T47D (cell line): ENCODE measurements around the gene TAC3.
A peak's percentile ranks its signal among the peaks of the same experiment; 100 is the strongest.
"Not testable (repeated sequence)": the region's sequence is repeated elsewhere in the genome, so short reads cannot be mapped to it uniquely, and the experiment has no call there.

Experiments
- DNase-seq, 2 experiments: peaks; one replicate each; pipeline versions ENCODE4 v3.0.0 to v3.0.0-alpha.2; 2011 to 2012; ENCODE audit warnings: low read depth in 1 of 2, low spot score in 1 of 2
- JUND ChIP-seq: IDR thresholded peaks from 2 replicates; pipeline ENCODE4 v1.6.1; 2012; ENCODE audit warnings: low read depth
- in situ Hi-C: cut with HindIII; loops from 2 replicates; pipeline ENCODE4 v1.10.0; 2016; ENCODE audit warnings: low sequenced_read_pairs, low pct_unique_long_range_greater_than_20kb

The TAC3 gene

DNA sequence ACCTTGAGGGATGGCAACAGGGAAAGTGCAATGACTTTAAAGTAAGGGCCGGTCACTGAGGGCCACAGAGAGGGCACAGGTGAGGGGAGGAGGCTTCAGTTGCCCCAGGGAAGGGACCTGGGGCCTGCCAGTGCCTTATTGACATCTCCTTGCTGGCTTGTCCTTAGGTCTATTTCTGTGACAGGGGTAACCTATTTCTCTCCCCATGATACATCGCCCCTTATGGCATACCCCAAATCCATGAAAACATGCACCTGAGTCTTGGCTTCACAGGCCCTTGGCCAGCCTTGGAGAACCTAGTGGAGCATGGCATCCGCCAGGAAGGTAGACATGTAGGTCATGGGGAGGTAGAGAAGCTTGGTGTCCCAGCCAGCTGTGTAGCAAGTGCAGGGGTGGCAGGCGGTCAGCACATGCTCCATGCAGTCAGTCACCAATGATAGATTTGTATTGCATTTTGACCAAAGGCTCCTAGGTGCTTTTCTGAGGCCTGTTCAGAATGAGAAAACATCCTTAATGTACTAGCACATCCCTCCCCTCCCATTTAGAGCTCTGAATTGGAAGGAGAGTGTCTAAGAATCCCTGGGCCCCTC lies 35.3 kb downstream of the TAC3 start:
- no peak for DNase-seq
- no peak for TF ChIP-seq JUND
- in situ Hi-C loops = no loop called here

DNA sequence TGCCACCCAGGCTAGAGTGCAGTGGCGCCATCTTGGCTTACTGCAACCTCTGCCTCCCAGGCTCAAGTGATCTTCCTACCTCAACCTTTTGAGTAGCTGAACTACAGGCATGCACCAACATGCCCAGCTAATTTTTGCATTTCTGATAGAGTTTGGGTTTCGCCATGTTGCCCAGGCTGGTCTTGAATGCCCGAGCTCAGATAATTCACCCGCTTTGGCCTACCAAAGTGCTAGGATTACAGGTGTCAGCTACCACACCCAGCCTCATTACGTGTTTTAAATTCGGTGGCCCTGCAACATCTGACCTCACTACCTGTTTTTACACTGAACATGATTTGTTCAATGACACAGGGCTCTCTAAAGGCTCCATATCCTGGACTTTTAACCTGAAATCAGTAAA lies 36.1 kb downstream of the TAC3 start:
- no peak for TF ChIP-seq JUND
- DNase-seq = no peak
- in situ Hi-C loops = no loop called here

DNA sequence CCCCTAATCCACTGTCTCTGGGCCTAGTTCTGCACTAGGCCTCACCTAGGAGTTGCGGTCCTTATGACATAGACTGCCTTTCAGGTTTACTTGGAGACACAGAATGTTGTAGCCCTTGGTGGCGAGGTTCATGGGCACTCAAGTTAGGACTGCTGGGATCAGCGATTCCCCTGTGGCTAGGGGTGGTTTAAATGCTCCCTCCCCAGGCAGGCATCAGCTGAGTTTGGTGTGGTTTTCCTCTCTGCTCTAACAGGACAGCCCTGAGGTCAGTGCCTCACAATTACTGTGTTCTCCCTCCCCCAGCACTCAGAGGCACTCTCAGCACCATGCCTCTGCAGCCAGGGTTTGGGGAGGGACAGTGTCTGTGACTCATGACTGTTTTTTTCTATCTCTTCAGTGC lies 36.7 kb downstream of the TAC3 start:
- in situ Hi-C loops = no loop called here
- TF ChIP-seq JUND = no peak
- DNase-seq = no peak

DNA sequence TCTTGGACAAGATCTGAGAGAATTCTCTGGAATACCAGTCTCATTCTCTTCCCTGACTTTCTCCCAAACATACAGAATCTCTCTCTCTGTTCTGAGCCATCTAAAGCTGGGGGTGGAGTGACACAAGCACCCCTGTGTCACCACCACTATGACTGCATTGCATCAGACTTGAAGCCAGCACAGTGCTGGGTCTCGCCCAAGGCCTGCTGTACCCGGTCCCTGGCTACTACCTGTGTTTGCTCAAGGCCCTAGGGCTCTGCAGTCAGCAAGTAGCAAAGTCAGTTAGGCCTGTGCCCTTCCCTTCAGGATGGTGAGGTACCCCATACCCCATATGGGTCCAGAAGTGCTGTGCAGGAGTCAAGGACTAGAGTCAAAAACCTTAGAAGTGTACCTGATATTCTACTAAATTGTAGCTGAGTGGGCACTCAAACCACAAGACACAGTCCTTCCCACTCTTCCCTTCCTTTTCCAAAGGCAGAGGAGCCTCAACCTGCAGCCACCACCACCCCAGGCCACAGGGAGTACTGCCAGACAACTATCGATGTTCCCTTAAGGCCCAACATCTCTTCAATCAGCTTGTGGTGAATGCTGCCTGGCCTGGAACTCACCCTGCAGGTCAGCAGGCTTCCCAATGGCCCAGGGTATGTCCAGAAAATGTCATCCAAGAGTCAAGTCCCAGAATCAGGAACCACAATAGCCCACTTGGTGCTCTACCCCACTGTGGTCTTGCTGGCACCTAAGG lies 37.8 kb downstream of the TAC3 start:
- DNase-seq = no peak
- no peak for TF ChIP-seq JUND
- in situ Hi-C loops = no loop called here

DNA sequence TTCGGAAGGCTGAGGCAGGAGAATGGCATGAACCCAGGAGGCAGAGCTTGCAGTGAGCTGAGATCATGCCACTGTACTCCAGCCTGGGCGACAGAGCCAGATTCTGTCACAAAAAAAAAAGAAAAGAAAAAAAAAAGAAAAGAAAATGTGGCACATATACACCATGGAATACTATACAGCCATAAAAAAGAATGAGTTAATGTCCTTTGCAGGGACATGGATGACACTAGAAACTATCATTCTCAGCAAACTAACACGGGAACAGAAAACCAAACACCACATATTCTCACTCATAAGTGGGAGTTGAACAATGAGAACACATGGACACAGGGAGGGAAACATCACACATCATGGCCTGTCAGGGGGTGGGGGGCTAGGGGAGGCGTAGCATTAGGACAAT lies 39.0 kb downstream of the TAC3 start:
- in situ Hi-C loops, DNase-seq: not testable (repeated sequence)

DNA sequence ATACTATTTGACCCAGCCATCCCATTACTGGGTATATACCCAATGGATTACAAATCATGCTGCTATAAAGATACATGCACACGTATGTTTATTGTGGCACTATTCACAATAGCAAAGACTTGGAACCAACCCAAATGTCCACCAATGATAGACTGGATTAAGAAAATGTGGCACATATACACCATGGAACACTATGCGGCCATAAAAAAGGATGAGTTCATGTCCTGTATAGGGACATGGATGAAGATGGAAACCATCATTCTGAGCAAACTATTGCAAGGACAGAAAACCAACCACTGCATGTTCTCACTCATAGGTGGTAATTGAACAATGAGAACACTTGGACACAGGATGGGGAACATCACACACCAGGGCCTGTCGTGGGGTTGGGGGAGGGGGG lies 42.1 kb downstream of the TAC3 start:
- DNase-seq, in situ Hi-C loops: not testable (repeated sequence)

DNA sequence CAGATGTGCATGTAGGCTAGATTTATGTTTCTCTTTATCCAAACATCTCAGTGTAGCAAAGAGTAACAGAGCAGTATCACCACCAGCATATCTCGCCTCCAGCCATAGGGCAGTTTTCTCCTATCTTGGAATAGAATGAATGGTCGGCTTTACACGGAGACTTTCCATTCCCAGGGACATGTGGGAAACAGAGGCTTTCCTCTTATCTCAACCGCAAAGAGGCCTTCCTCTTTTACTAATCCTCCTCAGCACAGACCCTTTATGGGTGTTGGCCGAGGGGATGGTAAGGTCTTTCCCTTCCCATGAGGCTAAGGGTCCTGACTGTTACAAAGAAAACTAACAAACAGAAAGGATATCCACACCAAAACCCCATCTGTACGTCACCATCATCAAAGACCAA lies 47.4 kb downstream of the TAC3 start:
- in situ Hi-C loops, DNase-seq: not testable (repeated sequence)

DNA sequence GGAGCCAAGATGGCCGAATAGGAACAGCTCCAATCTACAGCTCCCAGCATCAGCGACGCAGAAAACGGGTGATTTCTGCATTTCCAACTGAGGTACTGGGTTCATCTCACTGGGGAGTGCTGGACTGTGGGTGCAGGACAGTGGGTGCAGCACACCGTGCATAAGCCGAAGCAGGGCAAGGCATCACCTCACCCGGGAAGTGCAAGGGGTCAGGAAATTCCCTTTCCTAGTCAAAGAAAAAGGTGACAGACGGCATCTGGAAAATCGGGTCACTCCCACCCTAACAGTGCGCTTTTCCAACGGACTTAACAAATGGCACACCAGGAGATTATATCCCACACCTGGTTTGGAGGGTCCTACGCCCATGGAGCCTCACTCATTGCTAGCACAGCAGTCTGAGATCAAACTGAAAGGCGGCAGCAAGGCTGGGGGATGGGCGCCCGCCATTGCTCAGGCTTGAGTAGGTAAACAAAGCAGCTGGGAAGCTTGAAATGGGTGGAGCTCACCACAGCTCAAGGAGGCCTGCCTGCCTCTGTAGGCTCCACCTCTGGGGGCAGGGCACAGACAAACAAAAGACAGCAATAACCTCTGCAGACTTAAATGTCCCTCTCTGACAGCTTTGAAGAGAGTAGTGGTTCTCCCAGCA lies 50.2 kb downstream of the TAC3 start:
- peak in 1 of 2 experiments; percentile 78 for DNase-seq
- in situ Hi-C loops = not testable (repeated sequence)

DNA sequence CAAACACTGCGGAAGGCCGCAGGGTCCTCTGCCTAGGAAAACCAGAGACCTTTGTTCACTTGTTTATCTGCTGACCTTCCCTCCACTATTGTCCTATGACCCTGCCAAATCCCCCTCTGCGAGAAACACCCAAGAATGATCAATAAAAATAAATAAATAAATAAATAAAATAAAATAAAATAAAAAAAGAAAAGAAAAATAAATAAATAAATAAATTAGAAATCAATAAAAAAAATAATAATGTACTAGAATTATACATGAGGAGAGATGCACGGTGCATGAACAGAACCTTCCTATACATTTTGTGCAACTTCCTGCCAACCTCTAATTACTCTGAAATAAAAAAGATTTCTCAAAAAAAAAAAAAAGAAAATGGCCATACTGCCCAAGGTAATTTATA lies 51.2 kb downstream of the TAC3 start:
- DNase-seq, in situ Hi-C loops: not testable (repeated sequence)

DNA sequence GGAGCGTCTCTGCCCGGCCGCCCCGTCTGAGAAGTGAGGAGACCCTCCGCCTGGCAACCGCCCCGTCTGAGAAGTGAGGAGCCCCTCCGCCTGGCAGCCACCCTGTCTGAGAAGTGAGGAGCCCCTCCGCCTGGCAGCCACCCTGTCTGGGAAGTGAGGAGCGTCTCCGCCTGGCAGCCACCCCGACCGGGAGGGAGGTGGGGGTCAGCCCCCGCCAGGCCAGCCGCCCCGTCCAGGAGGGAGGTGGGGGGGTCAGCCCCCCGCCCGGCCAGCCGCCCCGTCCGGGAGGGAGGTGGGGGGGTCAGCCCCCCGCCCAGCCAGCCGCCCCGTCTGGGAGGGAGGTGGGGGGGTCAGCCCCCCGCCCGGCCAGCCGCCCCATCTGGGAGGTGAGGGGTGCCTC lies 52.8 kb downstream of the TAC3 start:
- in situ Hi-C loops, DNase-seq: not testable (repeated sequence)

DNA sequence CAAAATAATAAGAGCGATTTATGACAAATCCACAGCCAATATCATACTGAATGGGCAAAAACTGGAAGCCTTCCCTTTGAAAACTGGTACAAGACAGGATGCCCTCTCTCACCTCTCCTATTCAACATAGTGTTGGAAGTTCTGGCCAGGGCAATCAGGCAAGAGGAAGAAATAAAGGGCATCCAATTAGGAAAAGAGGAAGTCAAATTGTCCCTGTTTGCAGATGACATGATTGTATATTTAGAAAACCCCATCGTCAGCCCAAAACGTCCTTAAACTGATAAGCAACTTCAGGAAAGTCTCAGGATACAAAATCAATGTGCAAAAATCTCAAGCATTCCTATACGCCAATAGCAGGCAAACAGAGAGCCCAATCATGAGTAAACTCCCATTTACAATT lies 54.1 kb downstream of the TAC3 start:
- in situ Hi-C loops, DNase-seq: not testable (repeated sequence)
